ENCODE measurements around the gene MZB1.

GRCh38 chr5:139379626-139380449 is 9.9 kb downstream of the MZB1 start:
- no peak for TF ChIP-seq POLR2A (IDR thresholded peaks at IDR 0.05; ENCODE audit: low read depth, low read length)
- TF ChIP-seq POLR2AphosphoS5 (IDR thresholded peaks at IDR 0.05; ENCODE audit: low read depth, low read length): no peak

All from GM12892 (cell line).